Inflammatory macrophage treated with lipopolysaccharide for 4 hours (primary cell): Measurements from ENCODE around the gene DENND1A.

Source experiments
- DNase-seq: peaks from one replicate; pipeline ENCODE4 v3.0.0-alpha.2; 2020

Gene DENND1A

GRCh38 chr9:123814496-123814895, 115.4 kb downstream of the DENND1A start:
- DNase-seq, result no peak

GRCh38 chr9:123812984-123813383, 116.9 kb downstream of the DENND1A start:
- DNase-seq, result peak; percentile 15

GRCh38 chr9:123807251-123807650, 122.7 kb downstream of the DENND1A start:
- DNase-seq, result no peak

- peak; percentile 58 for DNase-seq
Measured at GRCh38 chr9:123806829-123807228, 123.1 kb downstream of the DENND1A start.

- DNase-seq, result no peak
Measured at GRCh38 chr9:123798195-123798594, 131.7 kb downstream of the DENND1A start.

- DNase-seq, result peak; percentile 49
Measured at GRCh38 chr9:123796618-123797484, 133.1 kb downstream of the DENND1A start.

- DNase-seq, result no peak
Measured at GRCh38 chr9:123796094-123796493, 133.8 kb downstream of the DENND1A start.

- no peak for DNase-seq
Measured at GRCh38 chr9:123795336-123795735, 134.6 kb downstream of the DENND1A start.

- no peak for DNase-seq
Measured at GRCh38 chr9:123792501-123792900, 137.4 kb downstream of the DENND1A start.

- DNase-seq, result no peak
Measured at GRCh38 chr9:123789554-123790292, 140.2 kb downstream of the DENND1A start.

GRCh38 chr9:123787416-123787815, 142.5 kb downstream of the DENND1A start:
- DNase-seq, result peak; percentile 48

GRCh38 chr9:123784518-123784917, 145.4 kb downstream of the DENND1A start:
- DNase-seq, result no peak

- DNase-seq, result no peak
Measured at GRCh38 chr9:123778232-123778902, 151.6 kb downstream of the DENND1A start.

- DNase-seq, result no peak
Measured at GRCh38 chr9:123776708-123777537, 153.0 kb downstream of the DENND1A start.

- DNase-seq, result no peak
Measured at GRCh38 chr9:123775289-123776284, 154.3 kb downstream of the DENND1A start.

GRCh38 chr9:123773783-123774182, 156.1 kb downstream of the DENND1A start:
- DNase-seq, result no peak

- DNase-seq, result peak; percentile 34
Measured at GRCh38 chr9:123772967-123773366, 157.0 kb downstream of the DENND1A start.

- no peak for DNase-seq
Measured at GRCh38 chr9:123772374-123772773, 157.6 kb downstream of the DENND1A start.

GRCh38 chr9:123771690-123772089, 158.2 kb downstream of the DENND1A start:
- no peak for DNase-seq

GRCh38 chr9:123769719-123770118, 160.2 kb downstream of the DENND1A start:
- no peak for DNase-seq

GRCh38 chr9:123763910-123764588, 165.9 kb downstream of the DENND1A start:
- DNase-seq, result no peak
